ENCODE measurements around the gene KIF1A. TPM values are rescaled to one million over a fixed set of nuclear protein-coding genes. Genes with fewer than 3 reads are reported as not detected.
"Not testable (repeated sequence)": the region's sequence is repeated elsewhere in the genome, so short reads cannot be mapped to it uniquely, and the experiment has no call there.

The KIF1A gene
- total and polyA plus RNA-seq, 8 donors, result 0.42 to 6.4 (median 1.9) TPM

DNA sequence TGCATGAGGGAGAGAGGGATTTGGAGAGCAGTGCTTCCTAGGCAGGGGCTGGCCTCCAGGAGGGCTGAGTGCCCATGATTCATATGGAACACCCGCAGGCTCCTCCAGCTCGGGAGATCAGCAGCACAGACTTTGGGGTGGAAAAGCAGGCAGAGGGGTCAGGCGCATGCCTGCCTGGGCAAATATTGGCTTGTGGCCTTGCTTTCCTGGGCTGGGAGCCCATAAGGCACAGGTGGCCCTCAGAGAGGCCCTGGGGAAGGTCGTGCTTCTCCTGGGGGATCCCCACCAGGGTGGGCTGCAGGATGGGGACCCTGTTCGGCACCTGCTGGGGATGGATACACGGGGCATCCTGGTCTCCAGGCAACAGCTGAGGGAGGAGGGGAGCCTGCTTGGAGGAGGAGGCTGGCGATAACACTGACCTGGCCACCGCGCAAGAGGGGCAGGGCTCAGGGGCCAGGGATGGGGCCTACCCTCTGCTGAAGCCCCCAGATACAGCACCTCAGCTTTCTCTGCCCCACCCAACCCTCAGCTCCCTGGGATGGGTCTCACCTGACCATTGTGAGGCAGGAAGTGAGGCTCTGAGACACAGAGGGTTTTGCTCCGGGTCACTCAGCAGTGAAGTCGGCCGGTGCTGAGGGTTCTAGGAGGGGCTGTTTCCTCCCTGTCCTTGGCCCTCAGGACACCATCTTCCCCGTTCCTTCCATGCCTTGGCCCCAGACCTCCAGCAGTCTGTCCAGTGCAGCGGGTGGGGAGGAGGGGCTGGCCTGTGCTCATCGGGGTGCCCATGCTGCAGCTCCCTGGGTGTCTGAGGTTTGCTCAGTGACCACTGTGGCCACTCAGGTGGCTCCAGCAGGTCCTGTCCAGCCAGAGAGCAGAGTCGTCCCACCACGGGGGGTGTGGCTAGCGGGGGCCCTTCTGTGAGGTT, 116.3 kb downstream of the KIF1A start:
- Histone ChIP-seq H3K27me3 (peaks cover 0 to 51% of the 10 kb centered on the region in 2 donors), H3K4me1 (no peaks in the 10 kb centered on the region), H3K9me3 (no peaks in the 10 kb centered on the region), H3K27ac (no peak overlapping the region), H3K36me3 (no peaks in the 10 kb centered on the region), H3K4me3 (no peak overlapping the region)
- peak in 2 of 4 donors; percentile 29 to 58 for DNase-seq
- TF ChIP-seq, protein P1, sequence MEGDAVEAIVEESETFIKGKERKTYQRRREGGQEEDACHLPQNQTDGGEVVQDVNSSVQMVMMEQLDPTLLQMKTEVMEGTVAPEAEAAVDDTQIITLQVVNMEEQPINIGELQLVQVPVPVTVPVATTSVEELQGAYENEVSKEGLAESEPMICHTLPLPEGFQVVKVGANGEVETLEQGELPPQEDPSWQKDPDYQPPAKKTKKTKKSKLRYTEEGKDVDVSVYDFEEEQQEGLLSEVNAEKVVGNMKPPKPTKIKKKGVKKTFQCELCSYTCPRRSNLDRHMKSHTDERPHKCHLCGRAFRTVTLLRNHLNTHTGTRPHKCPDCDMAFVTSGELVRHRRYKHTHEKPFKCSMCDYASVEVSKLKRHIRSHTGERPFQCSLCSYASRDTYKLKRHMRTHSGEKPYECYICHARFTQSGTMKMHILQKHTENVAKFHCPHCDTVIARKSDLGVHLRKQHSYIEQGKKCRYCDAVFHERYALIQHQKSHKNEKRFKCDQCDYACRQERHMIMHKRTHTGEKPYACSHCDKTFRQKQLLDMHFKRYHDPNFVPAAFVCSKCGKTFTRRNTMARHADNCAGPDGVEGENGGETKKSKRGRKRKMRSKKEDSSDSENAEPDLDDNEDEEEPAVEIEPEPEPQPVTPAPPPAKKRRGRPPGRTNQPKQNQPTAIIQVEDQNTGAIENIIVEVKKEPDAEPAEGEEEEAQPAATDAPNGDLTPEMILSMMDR (IDR thresholded peaks at IDR 0.05), result no peak
- no peak for ATAC-seq
- intact Hi-C loops (cut with DNase I), result no loop called here

DNA sequence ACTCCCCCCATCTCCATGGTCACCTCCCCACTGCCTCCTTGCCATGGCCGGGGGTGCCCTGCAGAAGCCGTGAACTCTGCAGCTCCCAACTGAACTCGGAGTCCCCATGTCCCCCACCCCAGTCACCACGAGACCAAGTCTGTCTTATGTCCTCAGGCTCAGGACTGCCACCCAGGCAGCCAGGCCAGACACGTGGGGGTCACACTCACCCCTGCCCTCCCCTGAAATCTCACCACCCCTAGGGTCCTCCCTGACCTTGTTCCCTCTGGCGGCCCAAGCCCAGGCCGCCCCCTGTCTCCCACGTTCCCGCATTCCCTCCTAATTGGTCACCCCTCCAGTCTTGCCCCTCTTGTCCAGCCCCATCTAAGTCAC, 117.4 kb downstream of the KIF1A start:
- Histone ChIP-seq H3K27ac (no peak overlapping the region), H3K36me3 (no peaks in the 10 kb centered on the region), H3K4me1 (no peaks in the 10 kb centered on the region), H3K27me3 (peaks cover 0 to 51% of the 10 kb centered on the region in 2 donors), H3K9me3 (no peaks in the 10 kb centered on the region), H3K4me3 (no peak overlapping the region)
- DNase-seq, result peak in 2 of 4 donors; percentile 18 to 45
- TF ChIP-seq, protein P1 (IDR thresholded peaks at IDR 0.05), result no peak
- ATAC-seq, result no peak
- intact Hi-C loops (cut with DNase I), result no loop called here

DNA sequence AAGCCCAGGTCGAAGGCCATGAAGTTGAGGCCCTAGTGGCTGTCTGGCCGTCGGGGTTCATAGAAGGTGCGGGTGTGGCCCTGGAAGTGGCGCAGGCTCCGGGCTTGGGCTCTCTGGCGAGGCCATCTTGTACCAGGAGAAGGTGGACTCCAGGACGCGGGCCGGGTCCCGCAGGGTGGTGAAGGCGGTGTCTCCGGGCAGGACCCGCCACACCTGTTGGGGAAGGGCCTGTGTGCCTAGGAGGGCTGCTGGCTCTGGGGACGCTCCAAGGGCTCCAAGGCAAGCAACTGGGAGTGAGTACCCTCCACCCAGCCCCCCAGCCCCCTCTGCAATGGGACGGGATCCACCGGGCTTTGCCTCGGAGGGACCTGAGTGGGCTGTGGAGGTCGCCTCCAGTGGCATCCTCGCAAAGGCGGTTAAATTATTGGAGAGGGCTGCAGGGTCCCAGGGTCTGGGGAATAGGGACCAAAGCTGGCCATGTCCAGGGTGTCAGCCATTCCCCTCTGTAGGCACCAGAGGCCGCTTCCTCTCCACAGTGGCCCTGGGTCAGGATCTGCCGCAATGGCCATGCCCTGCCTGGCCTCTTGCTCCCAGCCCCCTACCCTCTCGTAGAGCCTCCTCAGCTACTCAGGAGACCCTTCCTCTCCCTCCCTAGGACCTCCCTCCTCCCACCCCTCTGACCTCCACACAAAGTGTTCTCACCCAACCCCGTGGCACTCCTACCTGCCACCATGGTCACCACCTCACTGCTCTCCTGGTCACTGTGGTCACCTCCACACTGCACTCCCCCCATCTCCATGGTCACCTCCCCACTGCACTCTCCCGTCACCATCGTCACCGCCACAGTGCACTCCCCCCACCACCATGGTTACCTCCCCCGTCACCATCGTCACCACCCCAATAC, 118.0 kb downstream of the KIF1A start:
- Histone ChIP-seq H3K4me3 (no peak overlapping the region), H3K4me1 (no peaks in the 10 kb centered on the region), H3K27me3 (peaks cover 0 to 51% of the 10 kb centered on the region in 2 donors), H3K36me3 (no peaks in the 10 kb centered on the region), H3K27ac (no peak overlapping the region), H3K9me3 (no peaks in the 10 kb centered on the region)
- DNase-seq (peak in 1 of 4 donors; percentile 27), ATAC-seq (no peak)
- TF ChIP-seq, protein P1 (IDR thresholded peaks at IDR 0.05), result no peak
- intact Hi-C loops (cut with DNase I), result no loop called here

DNA sequence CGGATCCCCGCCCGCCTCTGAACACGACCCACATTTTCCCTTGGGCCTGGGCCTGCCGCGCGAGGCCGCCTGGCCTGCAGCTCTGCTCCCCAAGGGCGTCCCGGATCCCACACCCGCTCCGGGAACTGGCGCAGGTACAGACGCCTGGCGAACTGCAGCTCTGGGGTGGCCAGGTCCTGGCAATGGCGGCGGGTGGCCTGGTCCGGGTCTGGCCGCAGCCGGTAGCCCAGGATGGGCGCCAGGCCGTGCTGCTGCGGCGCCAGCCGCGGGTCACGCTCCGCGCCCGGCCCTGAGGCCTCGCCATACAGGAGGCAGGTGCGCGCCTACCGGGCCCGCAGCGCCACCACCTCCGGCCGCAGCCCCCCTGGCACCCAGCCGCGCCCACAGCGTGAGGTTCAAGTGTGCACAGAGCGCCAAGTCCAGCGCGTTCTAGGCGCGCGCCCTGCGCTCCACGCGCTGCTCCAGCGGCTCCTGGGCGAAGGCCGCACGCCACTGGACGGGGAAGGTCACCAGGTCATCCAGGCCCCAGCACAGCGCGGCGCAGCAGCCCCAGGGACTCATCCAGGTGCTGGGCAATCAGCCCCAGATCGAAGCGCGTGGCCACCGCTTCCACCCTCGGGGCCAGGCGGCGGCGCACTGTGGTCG, 118.8 kb downstream of the KIF1A start:
- no peaks in the 10 kb centered on the region for H3K36me3 ChIP-seq
- intact Hi-C loops (cut with DNase I), result no loop called here
- no peaks in the 10 kb centered on the region for H3K4me1 ChIP-seq
- TF ChIP-seq, protein P1 (IDR thresholded peaks at IDR 0.05), result no peak
- peaks cover 0 to 51% of the 10 kb centered on the region in 2 donors for H3K27me3 ChIP-seq
- no peaks in the 10 kb centered on the region for H3K9me3 ChIP-seq
- no peak overlapping the region for H3K27ac ChIP-seq
- peak in 2 of 4 donors; percentile 28 to 78 for DNase-seq
- no peak for ATAC-seq
- no peak overlapping the region for H3K4me3 ChIP-seq

DNA sequence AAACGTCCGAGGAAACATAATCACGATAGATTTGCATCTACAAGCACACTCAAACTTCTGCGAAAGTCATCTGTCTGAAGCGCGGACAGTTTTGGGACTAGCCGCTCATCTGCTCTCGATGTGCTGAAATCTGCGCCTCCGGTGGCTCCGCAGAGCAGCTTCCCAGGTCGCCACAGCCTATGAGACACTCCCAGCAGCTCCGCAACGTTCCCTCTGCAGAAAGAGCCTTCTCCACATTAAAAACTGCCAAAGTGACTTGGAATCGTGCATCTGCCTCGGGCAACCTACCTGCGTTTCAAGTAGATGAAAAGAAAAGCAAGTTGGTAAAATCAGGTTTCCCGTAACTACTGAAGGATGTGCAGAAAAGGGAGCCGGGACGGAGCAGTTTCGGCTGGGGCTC, 119.4 kb downstream of the KIF1A start:
- H3K36me3 ChIP-seq; H3K27ac ChIP-seq; H3K9me3 ChIP-seq; intact Hi-C loops (cut with DNase I); H3K4me3 ChIP-seq; H3K4me1 ChIP-seq; ATAC-seq: not testable (repeated sequence)
- DNase-seq, result peak in 2 of 4 donors; percentile 5 to 9
- H3K27me3 ChIP-seq, result peaks cover 0 to 51% of the 10 kb centered on the region in 2 donors

DNA sequence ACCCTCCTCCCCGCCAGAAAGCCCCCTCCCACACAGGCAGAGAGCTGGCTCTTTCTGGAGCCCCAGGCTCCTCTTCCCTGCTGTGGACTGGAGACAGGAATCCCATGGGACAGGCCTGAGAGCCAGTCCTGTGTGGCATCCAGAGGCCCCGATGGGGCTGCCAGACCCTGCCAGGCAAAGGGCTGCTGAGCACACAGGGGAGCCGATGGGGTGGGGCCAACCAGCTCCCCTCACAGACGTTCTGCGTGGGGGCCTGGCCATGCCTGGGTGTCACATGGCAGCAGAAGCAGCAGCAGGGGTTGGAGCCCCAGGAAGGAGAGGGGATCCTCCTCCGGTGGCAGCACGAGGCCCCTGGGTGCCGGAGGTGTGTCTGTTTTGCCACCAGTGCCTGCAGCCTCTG, 120.2 kb downstream of the KIF1A start:
- DNase-seq, result peak in 2 of 4 donors; percentile 12 to 56
- H3K27ac ChIP-seq; ATAC-seq; H3K4me1 ChIP-seq; H3K9me3 ChIP-seq; H3K36me3 ChIP-seq; intact Hi-C loops (cut with DNase I); H3K4me3 ChIP-seq: not testable (repeated sequence)
- peaks cover 0 to 46% of the 10 kb centered on the region in 2 donors for H3K27me3 ChIP-seq

DNA sequence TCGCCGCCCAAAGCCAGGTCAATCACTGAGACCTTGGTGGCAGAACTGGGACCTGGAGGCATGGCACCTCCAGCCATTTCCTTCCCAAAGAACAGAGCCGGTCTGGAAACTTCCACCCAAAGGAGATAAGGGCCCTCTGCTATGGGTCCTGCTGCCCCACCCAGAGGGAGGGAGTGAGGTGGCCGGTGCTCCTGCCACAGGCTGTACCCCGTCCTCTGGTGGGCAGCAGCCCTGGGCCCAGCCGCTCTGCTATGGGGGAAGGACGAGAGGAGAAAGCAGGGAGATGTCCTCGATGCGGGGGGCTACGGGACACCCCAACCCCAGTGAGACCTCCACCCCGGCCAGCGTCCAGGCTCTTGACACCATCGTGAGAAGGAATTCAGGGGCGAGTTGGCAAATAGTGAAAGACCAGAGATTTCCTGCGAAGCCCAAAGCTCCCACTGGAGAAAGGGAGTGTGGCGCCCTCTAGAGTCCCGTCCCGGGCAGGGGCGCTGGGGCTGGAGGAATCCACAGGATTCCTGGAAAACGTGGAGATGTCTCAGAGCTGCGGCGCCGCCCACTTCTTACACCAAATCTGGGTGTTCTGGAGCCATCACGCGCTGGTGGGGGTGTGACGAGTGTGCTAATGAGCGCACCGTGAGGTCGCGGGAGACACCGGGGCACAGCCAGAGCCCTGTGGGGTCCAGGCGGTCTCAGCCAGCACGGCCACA, 121.0 kb downstream of the KIF1A start:
- H3K27me3 ChIP-seq, result peaks cover 0 to 38% of the 10 kb centered on the region in 2 donors
- intact Hi-C loops (cut with DNase I); H3K4me1 ChIP-seq; H3K9me3 ChIP-seq; H3K27ac ChIP-seq; H3K36me3 ChIP-seq; H3K4me3 ChIP-seq: not testable (repeated sequence)
- peak; percentile 74 for ATAC-seq
- DNase-seq, result peak in 2 of 4 donors; percentile 22 to 65

DNA sequence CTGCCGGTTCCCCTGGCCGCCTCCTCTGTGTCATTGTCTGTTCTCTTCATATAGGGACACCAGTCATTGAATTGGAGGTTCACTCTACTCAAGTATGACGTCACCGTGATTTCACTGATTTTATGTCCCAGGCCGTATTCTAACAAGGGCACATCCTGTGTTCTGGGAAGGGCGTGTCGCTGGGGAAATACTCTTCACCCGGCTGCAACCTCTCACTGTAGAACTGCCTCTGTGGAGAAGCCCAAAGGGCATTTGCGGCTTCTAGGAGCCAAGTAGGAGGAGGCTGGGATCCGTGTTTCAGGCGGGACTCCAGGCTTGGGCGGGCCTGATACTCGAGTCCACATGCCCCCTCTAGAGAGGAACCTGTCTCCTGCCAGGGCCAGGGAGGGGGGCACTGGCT, 123.5 kb downstream of the KIF1A start:
- H3K9me3 ChIP-seq; H3K4me3 ChIP-seq; DNase-seq; H3K4me1 ChIP-seq; ATAC-seq; H3K27ac ChIP-seq; H3K36me3 ChIP-seq; intact Hi-C loops (cut with DNase I): not testable (repeated sequence)
- H3K27me3 ChIP-seq, result peaks cover 0 to 16% of the 10 kb centered on the region in 2 donors
